Hematopoietic multipotent progenitor cell treated with erythropoietin and hydrocortisone succinate and interleukin-3 and kit ligand, for 4 days (in vitro differentiated cells): ENCODE results near the gene ZNF407.

Experiments
- DNase-seq: peaks from one replicate; pipeline ENCODE4 v3.0.0-alpha.2; 2015

The ZNF407 gene

GRCh38 chr18:74896390-74896991 lies 298.8 kb downstream of the ZNF407 start:
- peak; percentile 30 for DNase-seq

GRCh38 chr18:74897971-74898657 lies 300.4 kb downstream of the ZNF407 start:
- DNase-seq = no peak

DNA sequence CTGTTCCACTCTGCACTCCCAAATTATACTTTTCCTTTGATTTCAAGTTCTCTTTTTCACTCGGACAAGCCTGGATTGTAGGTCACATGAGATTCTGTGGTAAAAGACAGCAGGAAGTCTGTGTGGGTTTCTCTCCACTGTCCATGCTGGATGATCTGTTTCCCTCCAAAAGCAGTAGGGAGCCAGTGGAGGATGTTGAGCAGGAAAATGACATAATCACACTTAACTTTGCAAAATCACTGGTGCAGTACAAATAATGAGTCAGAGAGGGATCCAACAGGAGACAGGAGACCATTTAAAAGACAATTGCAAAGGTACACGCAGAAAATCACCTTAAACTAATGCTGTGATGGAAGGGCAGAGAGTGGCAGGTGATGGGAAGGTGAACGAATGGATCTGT lies 301.3 kb downstream of the ZNF407 start:
- peak; percentile 5 for DNase-seq

DNA sequence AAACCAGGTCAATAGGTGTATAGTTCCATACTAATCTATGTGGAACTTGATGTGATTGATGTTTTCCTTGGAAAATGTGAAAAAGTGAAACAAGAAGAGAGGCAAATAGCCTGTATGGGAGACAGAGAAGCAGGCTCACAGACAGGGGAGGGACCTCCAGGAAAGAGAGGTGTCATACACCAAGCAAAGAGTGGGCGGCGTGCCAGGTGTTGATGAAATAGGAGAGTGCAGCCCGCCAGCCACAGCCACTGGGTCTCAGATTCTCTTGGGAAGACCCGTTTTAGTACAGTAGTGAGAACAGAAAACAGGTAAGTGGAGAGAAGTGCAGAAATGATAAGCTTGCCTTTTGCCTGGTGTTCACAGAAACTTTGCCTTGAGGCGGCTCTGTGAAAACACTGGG lies 301.9 kb downstream of the ZNF407 start:
- peak; percentile 14 for DNase-seq

DNA sequence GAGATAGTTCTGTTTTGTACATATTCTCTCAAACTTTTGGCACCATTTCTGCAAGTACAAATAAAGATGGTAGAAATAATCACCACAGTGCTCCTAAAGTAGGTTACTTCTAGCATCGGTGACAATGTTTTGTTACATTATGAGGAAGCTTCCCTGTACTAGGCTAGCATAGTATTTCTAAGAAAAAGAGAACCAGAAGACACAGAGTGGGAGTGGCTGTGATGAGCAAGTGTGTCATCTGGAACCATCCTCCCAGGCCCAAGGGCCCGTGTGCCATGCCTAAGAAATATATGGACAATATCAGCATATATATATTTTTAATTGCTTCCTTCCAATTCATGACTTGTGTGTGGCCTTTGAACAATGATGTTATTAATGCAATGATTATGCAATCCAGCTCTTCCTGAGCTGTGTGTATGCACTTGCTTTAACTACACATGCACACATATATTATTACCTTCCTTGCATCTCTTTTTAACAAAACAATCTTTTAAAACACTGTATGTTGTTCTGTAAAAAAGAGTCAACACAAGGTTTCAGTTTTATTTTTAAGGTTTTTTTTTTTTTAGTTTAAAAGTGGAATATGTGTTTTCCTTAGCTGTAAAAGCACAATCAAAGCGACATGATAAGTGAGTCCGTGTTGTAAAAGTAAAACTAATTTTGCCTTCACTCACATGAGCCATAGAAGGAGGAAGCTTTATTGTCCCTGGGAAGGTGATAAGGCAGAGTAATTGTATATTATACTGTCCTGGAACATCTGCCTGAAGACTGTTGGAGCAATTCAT lies 303.9 kb downstream of the ZNF407 start:
- peak; percentile 39 for DNase-seq

DNA sequence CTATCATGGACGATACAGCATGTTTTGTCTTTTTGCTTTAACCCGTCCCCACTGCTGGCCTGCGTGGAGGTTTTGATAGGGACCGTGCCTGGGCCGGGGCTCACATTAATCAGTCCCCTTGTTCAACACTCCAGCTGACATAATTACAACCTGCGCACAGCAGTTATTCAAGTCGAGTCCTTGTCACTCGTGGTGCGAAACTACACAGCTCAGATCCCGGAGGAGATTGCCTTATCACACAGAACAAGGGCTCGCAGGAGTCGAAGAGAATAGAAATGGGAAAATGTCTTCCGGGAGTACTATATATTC lies 304.4 kb downstream of the ZNF407 start:
- DNase-seq = no peak

DNA sequence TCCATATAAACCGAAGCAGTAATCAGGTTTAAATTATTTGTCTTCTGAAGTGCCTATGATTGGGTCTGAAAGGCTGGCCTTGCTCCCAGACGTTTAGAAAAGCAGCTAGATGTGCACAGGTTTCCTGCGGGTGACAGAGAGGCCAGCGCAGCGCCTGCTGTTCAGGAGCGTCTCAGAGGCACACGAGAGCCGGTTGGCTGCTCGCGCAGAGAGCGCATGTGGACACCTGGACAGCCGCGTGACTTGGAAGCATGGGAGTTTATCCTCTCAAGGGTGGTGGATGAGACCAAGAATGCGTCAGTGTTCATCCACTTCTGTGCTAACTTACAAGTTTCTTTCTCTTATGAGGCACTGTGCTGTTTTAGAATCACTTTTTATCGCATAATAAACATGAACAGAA lies 307.6 kb downstream of the ZNF407 start:
- no peak for DNase-seq

GRCh38 chr18:74906184-74906583 lies 308.5 kb downstream of the ZNF407 start:
- no peak for DNase-seq

GRCh38 chr18:74914052-74914591 lies 316.5 kb downstream of the ZNF407 start:
- no peak for DNase-seq

- no peak for DNase-seq
Measured at GRCh38 chr18:74914648-74915047, 317.0 kb downstream of the ZNF407 start.

- peak; percentile 15 for DNase-seq
Measured at GRCh38 chr18:74916773-74917393, 319.2 kb downstream of the ZNF407 start.

GRCh38 chr18:74918276-74918790 lies 320.7 kb downstream of the ZNF407 start:
- no peak for DNase-seq

DNA sequence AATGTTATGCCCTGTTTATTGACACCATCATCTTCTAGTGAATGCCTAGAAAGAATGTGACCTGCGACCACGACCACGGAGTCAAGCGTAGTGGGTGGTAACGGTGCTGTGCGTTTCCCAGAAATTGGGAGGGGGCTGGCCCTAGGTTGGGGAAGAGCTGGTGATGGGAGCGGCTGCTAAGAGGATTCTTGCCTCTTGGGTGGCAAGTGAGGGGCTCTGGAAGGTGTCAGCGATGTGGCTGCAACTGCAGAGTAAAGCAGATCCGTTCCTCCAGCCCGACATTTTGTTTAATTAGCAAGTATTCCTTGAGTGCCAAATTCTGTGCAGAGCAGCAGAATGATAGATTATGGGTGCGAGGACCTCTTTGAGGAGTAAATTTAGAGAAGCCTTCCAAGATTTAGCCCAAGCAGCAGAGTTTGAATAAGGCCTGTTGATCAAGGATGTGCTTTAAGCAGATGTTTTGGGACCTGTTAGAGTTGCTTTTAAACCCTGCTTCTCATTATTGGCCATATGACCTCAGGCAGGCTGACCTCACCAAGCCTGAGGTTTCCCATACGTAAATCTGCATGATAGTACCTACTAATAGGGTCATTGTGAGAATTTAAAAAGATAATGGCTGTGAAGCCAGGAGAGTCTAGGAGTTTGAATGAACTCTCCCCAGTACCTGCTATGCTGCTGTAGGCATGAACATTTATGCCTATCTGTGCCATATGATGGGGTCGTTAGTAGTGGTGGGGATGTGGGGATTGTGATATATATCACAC lies 323.6 kb downstream of the ZNF407 start:
- DNase-seq = no peak

DNA sequence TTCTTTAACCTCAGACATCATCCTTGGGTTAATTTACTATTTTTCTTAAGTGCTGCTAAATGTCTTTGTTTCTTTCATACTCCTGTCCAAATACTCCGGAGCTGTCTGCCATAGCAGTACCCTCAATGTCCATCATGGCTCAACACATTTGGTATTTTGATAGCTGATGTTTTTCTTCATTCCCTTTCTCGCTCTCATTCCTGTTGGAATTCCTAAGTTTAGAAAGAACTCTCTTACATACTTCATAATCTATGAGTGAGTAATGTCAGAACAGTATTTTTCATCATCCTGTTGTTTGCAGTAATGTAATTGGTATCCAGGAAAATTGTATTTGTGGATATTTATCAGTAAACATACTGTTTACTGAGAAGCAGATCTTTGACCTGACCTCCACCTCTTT lies 328.4 kb downstream of the ZNF407 start:
- no peak for DNase-seq

GRCh38 chr18:74928194-74928968 lies 330.7 kb downstream of the ZNF407 start:
- DNase-seq = no peak

- no peak for DNase-seq
Measured at GRCh38 chr18:74929110-74929509, 331.4 kb downstream of the ZNF407 start.

DNA sequence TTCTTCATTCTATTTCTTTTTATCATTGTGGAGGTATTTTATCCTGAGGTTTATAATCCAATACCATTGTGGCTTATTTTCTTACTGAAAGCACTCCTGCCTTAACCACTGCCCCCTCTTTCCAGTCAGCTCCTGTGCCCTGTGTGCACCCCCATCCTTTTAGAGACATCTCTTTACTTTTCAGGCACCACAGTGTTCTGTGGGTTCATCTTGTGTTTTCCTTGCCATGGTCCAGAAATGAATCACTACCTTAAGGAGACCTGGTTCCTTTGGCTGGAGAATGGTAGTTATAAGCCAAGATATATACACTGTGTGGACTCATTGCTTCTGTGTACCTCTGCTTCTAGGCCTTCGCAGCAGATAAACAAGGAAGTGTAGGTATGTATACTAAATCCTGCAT lies 332.9 kb downstream of the ZNF407 start:
- no peak for DNase-seq

DNA sequence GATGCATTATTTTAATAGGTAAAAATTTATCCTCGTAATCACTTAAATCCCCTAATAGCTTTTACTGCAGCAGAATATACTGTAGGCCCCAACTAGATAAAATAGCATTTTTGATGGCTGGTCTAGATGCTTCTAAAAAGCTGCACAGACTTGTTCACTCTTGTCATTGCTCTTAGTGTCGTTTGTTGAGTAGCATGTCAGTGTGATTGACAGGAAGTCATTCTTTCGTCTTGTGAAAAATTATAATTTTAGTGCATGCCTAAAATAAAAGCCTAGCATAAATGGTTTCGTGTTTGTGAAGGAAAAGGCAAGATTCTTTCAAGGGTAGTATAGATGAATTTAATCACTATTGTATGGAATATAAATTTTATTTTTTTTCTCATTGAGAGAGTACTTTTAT lies 336.3 kb downstream of the ZNF407 start:
- DNase-seq = no peak

GRCh38 chr18:74935434-74935833 lies 337.8 kb downstream of the ZNF407 start:
- no peak for DNase-seq

GRCh38 chr18:74936343-74936742 lies 338.7 kb downstream of the ZNF407 start:
- DNase-seq = no peak

DNA sequence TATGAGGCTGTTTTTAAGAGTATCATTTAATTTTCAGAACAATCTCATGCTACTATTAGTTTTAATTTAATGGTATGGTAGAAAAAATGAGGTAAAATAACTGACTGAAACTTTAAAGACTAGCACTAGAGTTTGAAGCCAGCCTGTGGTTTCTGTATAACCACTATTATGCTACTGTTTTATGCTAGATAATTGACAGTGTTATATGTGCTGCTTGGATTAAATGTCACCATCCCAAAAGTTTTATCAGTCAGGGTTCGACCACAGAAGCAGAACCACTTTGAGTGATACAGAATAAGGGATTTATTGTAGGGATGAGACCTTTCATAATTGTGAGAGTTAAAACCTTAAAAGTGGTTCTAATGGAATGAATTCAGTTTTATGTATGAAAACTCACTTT lies 339.6 kb downstream of the ZNF407 start:
- DNase-seq = peak; percentile 72

DNA sequence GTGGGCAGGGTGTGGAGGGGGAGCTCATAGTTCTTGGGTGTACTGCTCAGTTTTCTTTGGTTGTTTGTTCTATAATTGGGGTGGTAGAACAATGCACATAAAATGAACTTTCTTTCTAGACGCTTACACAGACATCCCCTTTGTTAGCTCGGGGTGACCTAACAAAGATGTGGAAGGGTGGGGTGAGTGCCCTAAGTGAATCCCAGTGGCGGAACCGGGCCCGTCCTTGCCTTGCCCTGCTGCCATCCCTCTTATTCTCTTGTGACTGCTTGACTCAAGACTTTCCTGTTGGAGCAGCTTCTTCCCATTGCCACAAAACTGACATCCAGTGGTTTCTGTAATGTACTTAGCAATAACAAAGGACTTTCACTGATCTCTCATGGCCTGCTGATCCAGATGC lies 343.2 kb downstream of the ZNF407 start:
- no peak for DNase-seq
